Esophagus muscularis mucosa (tissue), 4 donors: ENCODE measurements around the gene BLACAT1. TPM values are rescaled to one million over a fixed set of nuclear protein-coding genes. Genes with fewer than 3 reads are reported as not detected.

Experiments used
- DNase-seq: peaks from one replicate; pipeline ENCODE4 v3.0.0-alpha.2; 2017; ENCODE audit errors: extremely low spot score
- H3K27ac ChIP-seq, 4 donors: fragments of 200-600 bp; sonication (generic); replicated peaks in 1 of 4; 1 replicate in 3 of 4; 2 replicates in 1 of 4; pipeline ENCODE4 v1.5.1; 2016 to 2019; ENCODE audit warnings: mild to moderate bottlenecking in 1 of 4
- H3K27me3 ChIP-seq, 4 donors: fragments of 200-600 bp; sonication (generic); one replicate each; pipeline versions ENCODE4 v1.5.1 to v1.6.0; 2016 to 2019
- H3K36me3 ChIP-seq, 4 donors: fragments of 200-600 bp; sonication (generic); one replicate each; pipeline ENCODE4 v1.5.1; 2016 to 2019
- H3K4me1 ChIP-seq, 4 donors: fragments of 200-600 bp; sonication (generic); one replicate each; pipeline ENCODE4 v1.5.1; 2016 to 2019
- H3K4me3 ChIP-seq, 4 donors: fragments of 200-600 bp; sonication (generic); 1 replicate in 2 of 4; 2 replicates in 2 of 4; pipeline ENCODE4 v1.5.1; 2016 to 2019; ENCODE audit warnings: mild to moderate bottlenecking in 4 of 4, moderate library complexity in 1 of 4
- H3K9me3 ChIP-seq, 4 donors: fragments of 200-600 bp; sonication (generic); 1 replicate in 3 of 4; 2 replicates in 1 of 4; pipeline ENCODE4 v1.5.1; 2016 to 2019
- CTCF ChIP-seq, 3 experiments: fragments of 200-600 bp in 2 of 3; fragments of 450-650 bp in 1 of 3; sonication (generic) in 2 of 3; IDR thresholded peaks; one replicate each; pipeline ENCODE4 v1.5.1; 2017 to 2019; ENCODE audit warnings: antibody characterized with exemption in 3 of 3, mild to moderate bottlenecking in 2 of 3, moderate library complexity in 1 of 3
- EP300 ChIP-seq: sonication (generic); formaldehyde crosslinking; IDR thresholded peaks from one replicate; pipeline ENCODE4 v1.6.1; 2017; ENCODE audit warnings: antibody characterized with exemption
- POLR2A ChIP-seq: fragments of 450-650 bp; IDR thresholded peaks from one replicate; pipeline ENCODE4 v1.6.1; 2017; ENCODE audit warnings: antibody characterized with exemption, moderate library complexity, mild to moderate bottlenecking, low read depth
- POLR2AphosphoS5 ChIP-seq, 2 donors: sonication (generic); formaldehyde crosslinking; IDR thresholded peaks; one replicate each; pipeline ENCODE4 v1.6.1; 2017; ENCODE audit warnings: antibody characterized with exemption in 2 of 2
- WGBS: methylation state at CpG from one replicate; pipeline ENCODE4 v1.1.5; 2018; 5-methylcytosine and 5-hydroxymethylcytosine counted together
- intact Hi-C: fragments of 100-400 bp; cut with DNase I; formaldehyde crosslinking; loops from one replicate; pipeline ENCODE4 v1.15.1; 2023
- total RNA-seq, 4 donors: library from RNA; depleted of rRNA; stranded (reverse); fragments of >200 nt; gene quantifications; one replicate each; pipeline versions ENCODE4 v1.1.0 to v1.2.1, GENCODE V29; 2016

The BLACAT1 gene
- total RNA-seq, 4 donors from 2014 or later = not detected

GRCh38 chr1:205449750-205450443 is 5.9 kb downstream of the BLACAT1 start:
- intact Hi-C loops = no loop called here

GRCh38 chr1:205449254-205449749 is 6.5 kb downstream of the BLACAT1 start:
- WGBS = 89% methylated on average over 3 of the region's 4 CpGs
- TF ChIP-seq POLR2A (no peak), POLR2AphosphoS5 (IDR thresholded peaks at IDR 0.05) (no peak), EP300 (no peak), CTCF (IDR thresholded peaks at IDR 0.05) (no peak)
- H3K4me1 ChIP-seq = peaks cover 11 to 37% (median 31%) of the 10 kb centered on the region in 4 donors
- H3K27ac ChIP-seq = no peak overlapping the region
- no peak overlapping the region for H3K4me3 ChIP-seq
- no peaks in the 10 kb centered on the region for H3K9me3 ChIP-seq
- intact Hi-C loops = no loop called here
- H3K27me3 ChIP-seq = peaks cover 0 to 57% (median 14%) of the 10 kb centered on the region in 4 donors
- DNase-seq = no peak
- H3K36me3 ChIP-seq = no peaks in the 10 kb centered on the region

More at GRCh38 chr1:205449750-205450443, 5.9 kb downstream of the BLACAT1 start:
- DNase-seq = no peak
- H3K4me1 ChIP-seq = peaks cover 11 to 35% (median 25%) of the 10 kb centered on the region in 4 donors
- peaks cover 0 to 63% (median 20%) of the 10 kb centered on the region in 4 donors for H3K27me3 ChIP-seq
- no peaks in the 10 kb centered on the region for H3K9me3 ChIP-seq
- 59% methylated on average over 14 of the region's 18 CpGs for WGBS
- no peak overlapping the region for H3K27ac ChIP-seq
- TF ChIP-seq CTCF (IDR thresholded peaks at IDR 0.05) (no peak), POLR2AphosphoS5 (IDR thresholded peaks at IDR 0.05) (no peak), POLR2A (no peak), EP300 (no peak)
- H3K4me3 ChIP-seq = no peak overlapping the region
- H3K36me3 ChIP-seq = no peaks in the 10 kb centered on the region

- H3K27me3 ChIP-seq = peaks cover 0 to 51% (median 10%) of the 10 kb centered on the region in 4 donors
- no peak overlapping the region for H3K27ac ChIP-seq
- WGBS = 87% methylated on average over 5 of the region's 6 CpGs
- intact Hi-C loops = no loop called here
- H3K4me1 ChIP-seq = peaks cover 11 to 43% (median 37%) of the 10 kb centered on the region in 4 donors
- H3K9me3 ChIP-seq = no peaks in the 10 kb centered on the region
- no peak overlapping the region for H3K4me3 ChIP-seq
- TF ChIP-seq POLR2A = no peak
- no peak for TF ChIP-seq POLR2AphosphoS5 (IDR thresholded peaks at IDR 0.05)
- no peak for TF ChIP-seq EP300
- no peak for TF ChIP-seq CTCF (IDR thresholded peaks at IDR 0.05)
- H3K36me3 ChIP-seq = no peaks in the 10 kb centered on the region
- DNase-seq = no peak
These were observed 7.1 kb downstream of the BLACAT1 start for GRCh38 chr1:205448540-205449253.

- H3K4me3 ChIP-seq = no peak overlapping the region
- H3K4me1 ChIP-seq = peaks cover 11 to 45% (median 38%) of the 10 kb centered on the region in 4 donors
- H3K36me3 ChIP-seq = no peaks in the 10 kb centered on the region
- no peak overlapping the region for H3K27ac ChIP-seq
- WGBS = 63% methylated on average over 19 of the region's 19 CpGs
- H3K9me3 ChIP-seq = no peaks in the 10 kb centered on the region
- TF ChIP-seq CTCF (IDR thresholded peaks at IDR 0.05) (no peak), EP300 (no peak), POLR2AphosphoS5 (IDR thresholded peaks at IDR 0.05) (no peak), POLR2A (no peak)
- no peak for DNase-seq
- intact Hi-C loops = no loop called here
- H3K27me3 ChIP-seq = peaks cover 0 to 41% (median 5%) of the 10 kb centered on the region in 4 donors
These were observed 8.1 kb downstream of the BLACAT1 start for GRCh38 chr1:205447457-205448341.
